ENCODE data around the gene TMEM181.
"Not testable (repeated sequence)": the region's sequence is repeated elsewhere in the genome, so short reads cannot be mapped to it uniquely, and the experiment has no call there.

DNA sequence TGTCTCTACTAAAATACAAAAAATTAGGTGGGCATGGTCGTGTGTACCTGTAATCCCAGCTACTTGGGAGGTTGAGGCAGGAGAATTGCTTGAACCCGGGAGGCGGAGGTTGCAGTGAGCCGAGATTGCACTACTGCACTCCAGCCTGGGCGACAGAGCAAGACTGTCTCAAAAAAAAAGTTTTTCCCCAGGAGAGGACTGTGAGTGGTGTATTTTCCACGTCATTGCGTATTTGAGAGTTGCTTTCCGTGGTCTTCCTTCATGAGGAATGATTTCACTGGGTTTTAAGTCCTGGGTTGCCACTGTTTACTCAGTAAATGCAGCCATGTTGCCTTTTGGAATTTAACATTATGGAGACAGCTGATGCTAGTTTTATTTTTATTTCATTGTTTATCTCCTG lies 112.2 kb downstream of the TMEM181 start:
- TF ChIP-seq, protein P1, sequence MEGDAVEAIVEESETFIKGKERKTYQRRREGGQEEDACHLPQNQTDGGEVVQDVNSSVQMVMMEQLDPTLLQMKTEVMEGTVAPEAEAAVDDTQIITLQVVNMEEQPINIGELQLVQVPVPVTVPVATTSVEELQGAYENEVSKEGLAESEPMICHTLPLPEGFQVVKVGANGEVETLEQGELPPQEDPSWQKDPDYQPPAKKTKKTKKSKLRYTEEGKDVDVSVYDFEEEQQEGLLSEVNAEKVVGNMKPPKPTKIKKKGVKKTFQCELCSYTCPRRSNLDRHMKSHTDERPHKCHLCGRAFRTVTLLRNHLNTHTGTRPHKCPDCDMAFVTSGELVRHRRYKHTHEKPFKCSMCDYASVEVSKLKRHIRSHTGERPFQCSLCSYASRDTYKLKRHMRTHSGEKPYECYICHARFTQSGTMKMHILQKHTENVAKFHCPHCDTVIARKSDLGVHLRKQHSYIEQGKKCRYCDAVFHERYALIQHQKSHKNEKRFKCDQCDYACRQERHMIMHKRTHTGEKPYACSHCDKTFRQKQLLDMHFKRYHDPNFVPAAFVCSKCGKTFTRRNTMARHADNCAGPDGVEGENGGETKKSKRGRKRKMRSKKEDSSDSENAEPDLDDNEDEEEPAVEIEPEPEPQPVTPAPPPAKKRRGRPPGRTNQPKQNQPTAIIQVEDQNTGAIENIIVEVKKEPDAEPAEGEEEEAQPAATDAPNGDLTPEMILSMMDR (IDR thresholded peaks at IDR 0.05) = not testable (repeated sequence)
- TF ChIP-seq EZH2 (IDR thresholded peaks at IDR 0.05) = not testable (repeated sequence)
